H1 (cell line): ENCODE data around the gene TCFL5. TPM values are rescaled to one million over a fixed set of nuclear protein-coding genes. Genes with fewer than 3 reads are reported as not detected.

Experiments
- CTCF ChIA-PET: fragments of 300-600 bp; sonication (Branson Sonifier 250); formaldehyde crosslinking; loops from one replicate; lab custom pipeline; 2021; ENCODE audit not compliant: partially characterized antibody; lab: Charles Lee
- POLR2A ChIA-PET: fragments of 300-600 bp; sonication (Branson Sonifier 250); formaldehyde crosslinking; loops from one replicate; lab custom pipeline; 2021; ENCODE audit warnings: inconsistent platforms; ENCODE audit not compliant: partially characterized antibody; lab: Charles Lee
- DNase-seq, 2 experiments: peaks; one replicate each; pipeline versions ENCODE4 v3.0.0 to v3.0.0-alpha.2; 2010 to 2022; ENCODE audit warnings: low spot score in 2 of 2, low read depth in 1 of 2, mixed read lengths in 1 of 2
- FAIRE-seq: peaks from 2 replicates; lab custom pipeline; 2011; peaks lifted over from hg19 to GRCh38; lab: Jason Lieb, UNC
- H2AFZ ChIP-seq: 2 replicates; pipeline ENCODE4 v1.8.1; 2012; ENCODE audit warnings: low read length, inconsistent platforms
- H2AK5ac ChIP-seq: 2 replicates; pipeline ENCODE4 v1.6.1; 2013; ENCODE audit warnings: low read depth, low read length
- H2BK120ac ChIP-seq: replicated peaks from 2 replicates; pipeline ENCODE3; 2013; ENCODE audit warnings: low read depth, low read length, inconsistent platforms
- H2BK12ac ChIP-seq: 2 replicates; pipeline ENCODE4 v1.6.1; 2013; ENCODE audit warnings: low read depth, low read length
- H2BK15ac ChIP-seq: 2 replicates; pipeline ENCODE4 v1.6.1; 2013; ENCODE audit warnings: low read length
- H2BK20ac ChIP-seq: 2 replicates; pipeline ENCODE4 v1.6.1; 2013; ENCODE audit warnings: low read length
- H2BK5ac ChIP-seq: 2 replicates; pipeline ENCODE4 v1.6.1; 2013; ENCODE audit warnings: low read depth, low read length
- H3K14ac ChIP-seq: 2 replicates; pipeline ENCODE4 v1.6.1; 2013; ENCODE audit warnings: inconsistent platforms; ENCODE audit not compliant: insufficient read length
- H3K18ac ChIP-seq: 2 replicates; pipeline ENCODE4 v1.6.1; 2013; ENCODE audit warnings: low read length; ENCODE audit errors: extremely low read depth
- H3K23ac ChIP-seq: 2 replicates; pipeline ENCODE4 v1.6.1; 2013; ENCODE audit warnings: inconsistent platforms; ENCODE audit not compliant: insufficient read length
- H3K23me2 ChIP-seq: 2 replicates; pipeline ENCODE4 v1.6.1; 2013; ENCODE audit warnings: low read depth, low read length
- H3K27ac ChIP-seq: 2 replicates; pipeline ENCODE4 v1.6.1; 2011; ENCODE audit warnings: low read depth, low read length, inconsistent platforms
- H3K27me3 ChIP-seq, 4 experiments: replicated peaks in 1 of 4; 1 replicate in 1 of 4; 2 replicates in 3 of 4; pipeline versions ENCODE4 v1.6.1 to v1.8.1; 2011 to 2013; ENCODE audit warnings: low read length in 3 of 4, mild to moderate bottlenecking in 3 of 4, inconsistent platforms in 2 of 4, mixed read lengths in 2 of 4, moderate library complexity in 1 of 4; ENCODE audit not compliant: control insufficient read depth in 3 of 4, insufficient read depth in 3 of 4; ENCODE audit errors: extremely low read depth in 1 of 4
- H3K36me3 ChIP-seq, 4 experiments: 2 replicates each; pipeline versions ENCODE4 v1.6.1 to v1.8.1; 2011 to 2013; ENCODE audit warnings: mild to moderate bottlenecking in 4 of 4, low read length in 3 of 4, moderate library complexity in 2 of 4, control low read depth in 1 of 4, inconsistent platforms in 1 of 4; ENCODE audit not compliant: insufficient read depth in 4 of 4, control insufficient read depth in 2 of 4
- H3K4ac ChIP-seq: replicated peaks from 2 replicates; pipeline ENCODE3; 2013; ENCODE audit warnings: low read length, low read depth, mixed read lengths, inconsistent platforms; ENCODE audit not compliant: insufficient read length
- H3K4me1 ChIP-seq, 4 experiments: replicated peaks in 1 of 4; 1 replicate in 1 of 4; 2 replicates in 3 of 4; pipeline versions ENCODE4 v1.6.1 to v1.8.1; 2011 to 2013; ENCODE audit warnings: low read length in 3 of 4, inconsistent platforms in 2 of 4, mixed read lengths in 1 of 4; ENCODE audit not compliant: insufficient read depth in 4 of 4, control insufficient read depth in 3 of 4
- H3K4me2 ChIP-seq, 2 experiments: 2 replicates each; pipeline versions ENCODE4 v1.6.1 to v1.8.1; 2011 to 2013; ENCODE audit warnings: low read depth in 2 of 2, low read length in 2 of 2, control low read depth in 1 of 2, inconsistent platforms in 1 of 2, mild to moderate bottlenecking in 1 of 2; ENCODE audit not compliant: insufficient read depth in 1 of 2
- H3K4me3 ChIP-seq, 4 experiments: fragments of 200-600, 300-600 bp in 1 of 4; sonication (generic), shearing (Covaris generic), sonication (Bioruptor Twin) in 1 of 4; 2 replicates each; pipeline versions ENCODE4 v1.5.1 to v1.8.1; 2011 to 2016; ENCODE audit warnings: low read length in 4 of 4, low read depth in 3 of 4, control low read depth in 2 of 4, inconsistent platforms in 2 of 4, mild to moderate bottlenecking in 2 of 4, mixed read lengths in 1 of 4, moderate library complexity in 1 of 4; ENCODE audit not compliant: insufficient read depth in 2 of 4; ENCODE audit errors: extremely low read depth in 1 of 4
- H3K56ac ChIP-seq: replicated peaks from 2 replicates; pipeline ENCODE3; 2013; ENCODE audit warnings: low read depth, mild to moderate bottlenecking, mixed read lengths, low read length, inconsistent platforms; ENCODE audit not compliant: insufficient read length
- H3K79me1 ChIP-seq: 2 replicates; pipeline ENCODE4 v1.6.1; 2013; ENCODE audit warnings: low read depth, low read length, control low read depth
- H3K79me2 ChIP-seq, 2 experiments: 2 replicates each; pipeline versions ENCODE4 v1.6.1 to v1.8.1; 2012 to 2013; ENCODE audit warnings: low read length in 2 of 2, mild to moderate bottlenecking in 2 of 2, inconsistent platforms in 1 of 2; ENCODE audit not compliant: insufficient read depth in 2 of 2, control insufficient read depth in 1 of 2
- H3K9ac ChIP-seq, 4 experiments: replicated peaks in 1 of 4; 1 replicate in 1 of 4; 2 replicates in 3 of 4; pipeline versions ENCODE4 v1.6.1 to v1.8.1; 2011 to 2013; ENCODE audit warnings: low read depth in 3 of 4, low read length in 3 of 4, control low read depth in 2 of 4, mild to moderate bottlenecking in 2 of 4, moderate library complexity in 2 of 4, inconsistent platforms in 1 of 4; ENCODE audit errors: extremely low read depth in 1 of 4
- H3K9me3 ChIP-seq, 2 experiments: 2 replicates each; pipeline versions ENCODE4 v1.6.1 to v1.8.1; 2012 to 2013; ENCODE audit warnings: mild to moderate bottlenecking in 2 of 2, moderate library complexity in 2 of 2, control low read depth in 1 of 2, inconsistent platforms in 1 of 2, low read depth in 1 of 2, low read length in 1 of 2, mixed read lengths in 1 of 2; ENCODE audit not compliant: insufficient read depth in 2 of 2
- H4K20me1 ChIP-seq, 2 experiments: replicated peaks in 1 of 2; 2 replicates each; pipeline versions ENCODE3 to v1.8.1; 2011 to 2013; ENCODE audit warnings: inconsistent platforms in 2 of 2, low read length in 2 of 2, mild to moderate bottlenecking in 1 of 2; ENCODE audit not compliant: insufficient read depth in 2 of 2, control insufficient read depth in 1 of 2
- H4K5ac ChIP-seq: 2 replicates; pipeline ENCODE4 v1.6.1; 2013; ENCODE audit warnings: low read length, low read depth, mixed read lengths, inconsistent platforms; ENCODE audit not compliant: insufficient read length
- H4K8ac ChIP-seq: 2 replicates; pipeline ENCODE4 v1.8.0; 2013; ENCODE audit warnings: mild to moderate bottlenecking, moderate library complexity, low read length, inconsistent platforms; ENCODE audit not compliant: insufficient read depth; ENCODE audit errors: extremely low read depth
- H4K91ac ChIP-seq: replicated peaks from 2 replicates; pipeline ENCODE3; 2013; ENCODE audit warnings: low read length, mixed read lengths, inconsistent platforms; ENCODE audit not compliant: insufficient read length
- BRCA1 ChIP-seq: IDR thresholded peaks from 2 replicates; pipeline ENCODE4 v1.6.1; 2012; ENCODE audit warnings: low read depth, low read length, improper control_type of control experiment
- CEBPB ChIP-seq: IDR thresholded peaks from 2 replicates; pipeline ENCODE4 v1.6.1; 2012; ENCODE audit warnings: low read depth, low read length
- CHD1 ChIP-seq: IDR thresholded peaks from 2 replicates; pipeline ENCODE4 v1.6.1; 2012; ENCODE audit warnings: low read depth, low read length, improper control_type of control experiment
- E2F6 ChIP-seq: IDR thresholded peaks from 2 replicates; pipeline ENCODE4 v1.6.1; 2012; ENCODE audit warnings: inconsistent platforms
- EP300 ChIP-seq, 2 experiments: IDR thresholded peaks; 1 replicate in 1 of 2; 2 replicates in 1 of 2; pipeline ENCODE4 v1.6.1; 2011 to 2012; ENCODE audit warnings: low read depth in 2 of 2, low read length in 2 of 2, mild to moderate bottlenecking in 2 of 2, borderline replicate concordance in 1 of 2, inconsistent platforms in 1 of 2, moderate library complexity in 1 of 2
- NANOG ChIP-seq: IDR thresholded peaks from 2 replicates; pipeline ENCODE4 v1.6.1; 2011; ENCODE audit warnings: low read length, low read depth, mild to moderate bottlenecking, inconsistent platforms; ENCODE audit not compliant: insufficient read depth, poor library complexity, severe bottlenecking
- TAF7 ChIP-seq: optimal IDR thresholded peaks from 2 replicates; pipeline ENCODE3; 2011; ENCODE audit warnings: low read depth, mild to moderate bottlenecking, inconsistent platforms, low read length, moderate library complexity, borderline replicate concordance
- TBP ChIP-seq: IDR thresholded peaks from 2 replicates; pipeline ENCODE4 v1.6.1; 2011; ENCODE audit warnings: low read depth, low read length, improper control_type of control experiment
- TEAD4 ChIP-seq: IDR thresholded peaks from 2 replicates; pipeline ENCODE4 v1.6.1; 2012; ENCODE audit warnings: low read depth, low read length, inconsistent platforms, mixed read lengths
- WGBS, 2 experiments: shearing (Covaris generic) in 1 of 2; methylation state at CpG; one replicate each; pipeline versions ENCODE4 v1.1.6 to v1.1.7; 2013 to 2015; ENCODE audit warnings: low lambda C conversion rate in 2 of 2, mixed read lengths in 2 of 2, inconsistent platforms in 1 of 2, low coverage in 1 of 2, missing lambda C conversion rate in 1 of 2; ENCODE audit not compliant: insufficient replicate concordance in 2 of 2, insufficient coverage in 1 of 2, insufficient read length in 1 of 2; ENCODE audit errors: extremely low coverage in 1 of 2, missing lambda C conversion rate in 1 of 2; 5-methylcytosine and 5-hydroxymethylcytosine counted together
- polyA plus RNA-seq, 7 experiments: library from polyadenylated mRNA; depleted of rRNA in 3 of 7; stranded (reverse) in 5 of 7; unstranded in 2 of 7; fragments of >200 nt in 5 of 7; fragments of 200-250 nt in 2 of 7; gene quantifications; 1 replicate in 5 of 7; 2 replicates in 1 of 7; 4 replicates in 1 of 7; pipeline versions ENCODE4 v1.2.1 to v1.2.3, GENCODE V29; 2011 to 2013; ENCODE audit warnings: missing spikeins in 2 of 7, mixed read lengths in 2 of 7
- total RNA-seq: library from RNA; stranded (reverse); fragmentation: NEBNext Ultra II Directional; extraction: Animal tissue kit (Norgen Biotek cat#: 25700); gene quantifications from 2 replicates; pipeline ENCODE4 v1.2.1, GENCODE V29; 2021

Gene TCFL5
- total and polyA plus RNA-seq, 2 of the 8 experiments (the other 6 are each of a cell fraction or from before 2014, with no cell fraction given), result 6.2 to 15.0 TPM

DNA sequence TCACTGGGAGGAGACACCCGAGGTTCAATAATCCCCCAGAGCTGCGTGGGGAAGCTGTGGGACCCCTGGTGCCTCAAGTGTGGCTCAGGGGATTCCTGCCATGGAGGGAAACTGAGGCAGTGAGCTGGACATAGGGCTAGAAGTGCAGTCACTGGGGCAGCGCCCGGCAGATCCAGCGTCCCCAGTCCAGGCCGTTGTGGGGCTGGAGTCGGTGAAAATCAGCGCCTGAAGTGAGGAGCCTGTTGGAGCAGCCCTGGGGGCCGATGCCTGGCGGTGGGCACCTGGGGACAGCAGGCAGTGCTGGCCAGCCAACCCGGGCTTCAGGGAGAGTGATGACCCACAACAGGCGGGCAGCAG lies 46.9 kb downstream of the TCFL5 start:
- Histone ChIP-seq H2AFZ (no peak overlapping the region), H2BK20ac (peak overlapping the region; percentile 48; the same call in 1 of the 2 replicates), H2AK5ac (0 out of 2 replicates have a peak overlapping the region, but pooled peaks have one; percentile 15), H2BK120ac (no peak overlapping the region), H3K23me2 (peaks cover 13% of the 10 kb centered on the region), H3K4me1 (peaks cover 0 to 17% (median 11%) of the 10 kb centered on the region in 4 experiments; a peak in 5 of 7 replicates), H3K4ac (no peak overlapping the region), H3K79me2 (no peaks in the 10 kb centered on the region), H3K23ac (no peak overlapping the region), H3K18ac (peak overlapping the region; percentile 60; the same call in 1 of the 2 replicates), H3K14ac (no peak overlapping the region), H3K4me2 (peak overlapping the region; percentile 62 to 97; a peak in 3 of 4 replicates), H2BK5ac (peak overlapping the region; percentile 82; the same call in 1 of the 2 replicates), H4K5ac (no peak overlapping the region), H3K27me3 (peaks cover 0 to 8% (median 2%) of the 10 kb centered on the region in 4 experiments; a peak in 2 of 7 replicates), H3K36me3 (peaks cover 0 to 19% (median 7%) of the 10 kb centered on the region in 4 experiments; a peak in 2 of 8 replicates), H4K20me1 (peaks cover 0 to 5% of the 10 kb centered on the region in 2 experiments), H3K56ac (no peak overlapping the region), H3K9ac (no peak overlapping the region), H3K4me3 (no peak overlapping the region), H3K9me3 (no peaks in the 10 kb centered on the region), H4K91ac (no peak overlapping the region), H3K27ac (no peak overlapping the region), H4K8ac (no peak overlapping the region), H3K79me1 (no peaks in the 10 kb centered on the region), H2BK12ac (peak overlapping the region; percentile 88; the same call in 1 of the 2 replicates), H2BK15ac (0 out of 2 replicates have a peak overlapping the region, but pooled peaks have one; percentile 29)
- ChIA-PET CTCF (interaction anchor here (0.7 to 3.5 kb wide), 9 partner anchors 10 to 224 kb away, joined by 3 to 15 read pairs (median 3); partner anchors contain the start of gene OGFR), POLR2A (interaction anchor here (0.6 to 4.6 kb wide), 18 partner anchors 8 to 129 kb away, joined by 3 to 22 read pairs (median 7); partner anchors contain the start of genes GID8, NTSR1 and TCFL5)
- WGBS, 2 experiments, result 83% methylated on average over 12 of the region's 12 CpGs; no CpG with 5 or more reads in 1 of the 2 experiments
- DNase-seq, result no peak
- no peak for FAIRE-seq
- TF ChIP-seq CHD1 (no peak), TEAD4 (no peak), BRCA1 (no peak), NANOG (no peak), CEBPB (no peak), EP300 (IDR thresholded peaks at IDR 0.05; ENCODE audit: borderline replicate concordance in 1 of 2, low read depth in 2 of 2, low read length in 2 of 2) (no peak), E2F6 (no peak), TBP (no peak), TAF7 (no peak)
